ENCODE data around the gene LENG8.

Gene LENG8

GRCh38 chr19:54424660-54425381 lies 24.2 kb upstream of the LENG8 start:
- no peak for DNase-seq

- no peak for DNase-seq
These were observed 23.6 kb upstream of the LENG8 start for GRCh38 chr19:54425382-54425723.

DNA sequence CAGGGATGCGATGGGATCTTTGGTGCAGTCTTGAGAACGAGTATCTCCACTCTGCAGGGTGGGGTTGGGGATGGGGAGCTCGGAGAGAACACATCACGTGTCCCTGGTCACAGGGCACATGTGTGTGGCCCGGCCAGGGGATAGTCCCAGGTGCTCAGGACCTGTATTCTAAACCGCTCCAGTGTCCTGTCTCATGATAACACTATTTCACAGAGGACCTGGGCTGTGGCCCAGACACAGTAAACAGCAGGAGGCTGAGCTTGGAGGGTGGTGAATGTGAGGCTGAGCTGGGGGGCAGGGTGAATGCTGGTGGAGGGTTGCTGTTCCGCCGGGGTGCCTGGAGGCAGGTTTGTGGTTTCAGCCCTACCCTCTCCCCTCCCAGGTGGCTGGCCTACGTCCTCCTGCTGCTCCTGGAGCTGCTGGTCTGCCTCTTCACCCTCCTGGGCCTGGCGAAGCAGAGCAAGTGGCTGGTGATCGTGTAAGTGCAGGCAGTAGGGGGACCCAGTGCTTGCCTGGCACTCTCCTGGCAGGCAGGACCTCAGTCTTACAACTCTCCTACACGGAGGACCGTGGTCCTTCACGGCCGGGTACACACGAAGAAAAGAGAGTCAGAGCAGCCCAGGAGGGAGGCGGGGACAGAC lies 22.6 kb upstream of the LENG8 start:
- no peak for DNase-seq

- DNase-seq = no peak
These were observed 21.4 kb upstream of the LENG8 start for GRCh38 chr19:54427586-54427985.

DNA sequence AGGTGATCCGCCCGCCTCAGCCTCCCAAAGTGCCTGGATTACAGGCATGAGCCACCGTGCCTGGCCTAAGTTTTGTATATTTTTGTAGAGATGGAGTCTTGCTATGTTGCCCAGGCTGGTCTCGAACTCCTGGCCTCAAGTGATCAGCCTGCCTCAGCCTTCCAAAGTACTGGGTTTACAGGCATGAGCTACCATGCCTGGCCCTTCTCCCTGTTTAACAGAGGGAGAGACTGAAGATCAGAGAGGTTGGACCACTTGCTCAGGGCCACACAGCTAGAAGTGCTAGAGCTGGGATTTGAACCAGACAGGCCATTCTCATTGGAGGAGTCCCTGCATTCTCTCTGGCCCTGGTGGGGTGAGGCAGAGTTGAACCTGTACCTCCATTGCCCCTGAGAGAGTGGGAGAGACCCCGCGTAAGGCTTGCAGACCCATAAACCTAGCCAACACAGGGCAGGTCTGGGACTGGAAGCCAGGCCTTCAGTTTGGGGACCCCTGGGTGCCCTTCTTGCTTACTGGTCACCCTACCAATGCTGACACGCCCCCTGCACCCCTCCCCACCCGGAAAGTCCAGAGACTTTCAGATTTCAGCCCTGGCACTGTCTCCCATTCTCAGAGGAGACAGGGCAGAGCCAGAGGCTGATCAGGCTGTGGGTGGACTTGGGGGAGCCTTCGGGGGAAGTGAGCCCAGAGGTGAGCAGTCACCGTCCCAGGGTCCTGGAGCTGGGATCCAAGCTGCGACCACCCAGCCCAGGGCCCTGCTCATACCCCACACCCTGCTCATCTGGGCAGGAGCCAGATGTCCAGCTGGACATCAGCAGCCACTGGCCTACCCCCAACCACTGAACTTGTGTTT lies 20.4 kb upstream of the LENG8 start:
- no peak for DNase-seq

GRCh38 chr19:54429176-54429495 lies 19.9 kb upstream of the LENG8 start:
- DNase-seq = no peak

GRCh38 chr19:54429545-54430227 lies 19.3 kb upstream of the LENG8 start:
- no peak for DNase-seq

- peak; percentile 76 for DNase-seq
These were observed 18.4 kb upstream of the LENG8 start for GRCh38 chr19:54430306-54431254.

- no peak for DNase-seq
These were observed 17.7 kb upstream of the LENG8 start for GRCh38 chr19:54431255-54431838.

GRCh38 chr19:54432144-54432738 lies 16.8 kb upstream of the LENG8 start:
- DNase-seq = no peak

DNA sequence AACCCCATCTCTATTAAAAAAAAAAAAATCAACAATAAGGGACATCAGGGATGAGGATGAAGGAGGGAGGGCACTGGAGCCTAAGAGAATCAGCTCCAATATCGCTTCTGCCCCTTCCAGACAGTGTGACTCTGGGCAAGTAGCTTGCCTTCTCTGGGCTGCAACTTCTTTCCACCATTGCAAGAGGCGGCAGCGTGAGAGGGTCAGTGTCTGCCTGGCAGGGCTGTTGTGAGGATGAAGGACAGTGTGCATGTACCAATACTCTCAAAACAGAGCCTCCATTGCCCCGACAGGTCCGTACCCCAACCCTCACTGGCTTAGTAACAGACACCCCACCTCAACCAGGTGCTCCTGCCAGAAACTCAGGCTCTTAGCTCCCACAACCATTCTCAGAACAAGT lies 15.3 kb upstream of the LENG8 start:
- DNase-seq = no peak

DNA sequence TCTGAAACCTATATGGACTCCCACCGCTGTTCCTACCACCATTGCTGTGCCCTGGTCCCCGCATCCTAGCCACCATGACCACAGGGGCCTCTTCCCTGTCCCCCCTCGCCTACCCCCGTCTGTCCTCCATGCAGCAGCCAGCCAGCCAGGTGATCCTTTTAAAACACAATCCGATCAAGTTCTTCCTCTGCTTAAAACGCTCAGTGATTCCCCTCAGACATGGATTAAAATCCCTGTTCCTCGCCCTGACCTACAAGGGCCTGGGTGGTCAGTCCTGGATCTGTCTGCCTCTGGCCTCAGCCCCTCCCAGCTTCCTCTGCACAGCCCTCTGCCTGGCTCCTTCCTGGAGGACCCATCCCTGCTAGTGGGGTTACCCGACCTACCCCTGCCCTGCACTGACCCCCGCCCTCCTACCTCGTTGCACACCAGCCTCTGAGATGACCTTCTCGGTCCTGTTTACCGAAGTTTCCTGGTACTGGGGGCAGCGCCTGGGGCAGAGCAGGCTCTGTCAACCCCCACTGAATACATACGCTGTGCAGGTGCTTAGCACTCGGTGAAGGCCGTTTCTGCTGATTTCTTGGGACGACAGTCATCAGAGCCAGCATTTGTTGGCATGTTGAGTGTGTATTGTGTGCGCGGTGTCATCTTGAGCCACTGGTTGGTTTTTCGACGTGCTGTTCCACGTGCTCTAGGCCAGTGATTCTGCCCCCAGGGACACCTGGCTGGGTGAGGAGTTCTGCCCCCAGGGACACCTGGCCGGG lies 14.7 kb upstream of the LENG8 start:
- no peak for DNase-seq

- no peak for DNase-seq
These were observed 14.2 kb upstream of the LENG8 start for GRCh38 chr19:54434873-54435214.

DNA sequence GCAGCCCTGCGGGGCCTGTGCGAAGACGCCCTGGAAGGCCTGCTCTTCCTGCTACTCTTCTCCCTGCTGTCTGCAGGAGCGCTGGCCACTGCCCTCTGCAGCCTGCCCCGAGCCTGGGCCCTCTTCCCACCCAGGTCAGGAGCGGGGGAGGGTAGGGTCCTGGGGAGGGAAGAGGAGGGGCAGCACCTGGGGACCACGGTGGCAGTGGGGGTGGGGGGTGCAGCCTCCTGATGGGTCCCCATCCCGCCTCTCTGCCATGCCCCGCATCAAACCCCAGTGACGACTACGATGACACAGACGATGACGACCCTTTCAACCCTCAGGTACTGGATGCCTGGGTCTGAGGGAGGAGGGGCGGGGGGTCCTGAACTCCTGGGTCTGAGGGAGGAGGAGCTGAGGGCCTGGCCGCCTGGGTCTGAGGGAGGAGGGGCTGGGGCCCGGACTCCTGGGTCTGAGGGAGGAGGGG lies 13.4 kb upstream of the LENG8 start:
- no peak for DNase-seq

DNA sequence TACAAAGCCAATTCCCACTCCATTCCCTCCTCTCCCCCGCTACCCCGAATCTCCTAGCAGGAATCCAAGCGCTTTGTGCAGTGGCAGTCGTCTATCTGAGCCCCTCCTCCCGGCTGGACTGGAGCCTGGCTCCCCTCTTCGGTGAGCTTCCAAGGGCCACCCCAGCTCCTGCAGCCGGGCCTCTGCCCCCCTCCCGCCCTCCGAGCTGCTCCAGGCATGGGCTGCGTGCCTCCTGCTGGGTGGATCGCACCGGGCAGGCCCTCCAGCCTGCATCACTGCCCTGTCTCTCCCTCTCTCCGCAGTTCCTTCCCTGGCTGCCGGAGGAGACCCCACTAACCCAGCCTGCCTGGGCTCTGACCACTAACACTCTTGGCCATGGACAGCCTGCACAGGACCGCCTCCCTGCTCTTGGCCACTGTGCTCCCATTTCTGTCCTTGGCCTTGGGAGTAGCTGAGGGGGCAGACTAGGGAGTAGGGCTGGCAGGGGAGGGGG lies 12.9 kb upstream of the LENG8 start:
- no peak for DNase-seq

GRCh38 chr19:54436628-54437252 lies 12.3 kb upstream of the LENG8 start:
- no peak for DNase-seq

GRCh38 chr19:54439174-54439851 lies 9.7 kb upstream of the LENG8 start:
- no peak for DNase-seq

DNA sequence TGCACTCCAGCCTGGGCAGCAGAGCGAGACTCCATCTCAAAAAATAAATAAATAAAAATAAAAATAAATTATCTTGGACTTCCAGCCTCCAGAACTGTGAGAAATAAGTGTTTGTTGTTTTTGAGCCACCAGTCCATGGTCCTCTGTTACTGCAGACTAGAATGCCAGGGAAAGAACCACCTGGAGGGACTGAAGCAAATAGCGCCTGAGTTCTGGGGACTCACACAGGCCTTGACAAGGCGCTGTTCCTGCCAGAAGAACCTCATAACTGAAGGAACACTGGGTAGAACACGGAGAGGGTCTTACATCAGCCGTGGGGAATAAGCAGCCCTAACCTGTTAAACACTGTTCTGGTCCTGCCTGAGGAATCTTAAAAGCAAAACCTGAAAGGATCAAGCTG lies 8.4 kb upstream of the LENG8 start:
- DNase-seq = no peak

DNA sequence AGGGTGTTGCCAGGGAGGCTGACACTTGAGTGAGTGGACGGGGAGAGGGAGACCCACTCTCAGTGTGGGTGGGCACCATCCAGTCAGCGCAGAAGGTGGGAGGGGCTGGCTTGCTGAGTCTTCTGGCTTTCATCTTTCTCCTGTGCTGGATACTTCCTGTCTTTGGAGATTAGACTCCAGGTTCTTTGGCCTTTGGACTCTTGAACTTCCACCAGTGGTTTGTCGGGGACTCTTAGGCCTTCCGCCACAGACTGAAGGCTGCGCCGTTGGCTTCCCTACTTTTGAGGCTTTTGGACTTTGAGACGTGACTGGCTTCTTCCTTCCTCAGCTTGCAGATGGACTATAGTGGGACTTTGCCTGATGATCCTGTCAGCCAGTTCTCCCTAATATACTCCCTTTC lies 4.3 kb upstream of the LENG8 start:
- no peak for DNase-seq
